ENCODE data around the gene ACTL6A.

ACTL6A gene

DNA sequence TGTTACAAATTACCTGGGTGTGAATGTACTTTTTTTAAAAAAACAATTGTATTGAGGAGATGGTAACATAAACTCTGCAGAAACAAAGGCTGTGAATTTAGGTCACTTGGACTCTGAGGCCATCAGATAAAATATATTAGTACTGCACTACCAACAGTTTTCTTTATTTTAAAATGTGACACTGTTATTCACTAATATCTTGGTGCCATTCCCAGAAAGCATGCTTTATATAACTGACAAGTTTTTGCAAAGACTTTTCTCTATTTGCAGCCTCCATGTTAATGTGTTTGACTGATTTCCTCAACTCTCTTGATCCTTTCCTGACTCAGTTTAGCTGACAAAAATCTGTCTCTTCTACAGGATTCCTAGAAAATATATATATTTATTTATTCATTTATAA lies 26.5 kb upstream of the ACTL6A start:
- no peak for TF ChIP-seq ZBTB7A (IDR thresholded peaks at IDR 0.05; ENCODE audit: low read depth)
- TF ChIP-seq CEBPB (IDR thresholded peaks at IDR 0.05): no peak
- TF ChIP-seq TCF12 (IDR thresholded peaks at IDR 0.05; ENCODE audit: low read depth): no peak
- no peak for TF ChIP-seq EGR1 (IDR thresholded peaks at IDR 0.05)
- TF ChIP-seq EP300 (IDR thresholded peaks at IDR 0.05; ENCODE audit: borderline replicate concordance): no peak
- TF ChIP-seq YY1 (IDR thresholded peaks at IDR 0.05; ENCODE audit: low read depth): no peak
- no peak for TF ChIP-seq CREB1 (IDR thresholded peaks at IDR 0.05; ENCODE audit: low read depth)
- no peak for TF ChIP-seq TEAD4 (IDR thresholded peaks at IDR 0.05)
- TF ChIP-seq, protein P1, sequence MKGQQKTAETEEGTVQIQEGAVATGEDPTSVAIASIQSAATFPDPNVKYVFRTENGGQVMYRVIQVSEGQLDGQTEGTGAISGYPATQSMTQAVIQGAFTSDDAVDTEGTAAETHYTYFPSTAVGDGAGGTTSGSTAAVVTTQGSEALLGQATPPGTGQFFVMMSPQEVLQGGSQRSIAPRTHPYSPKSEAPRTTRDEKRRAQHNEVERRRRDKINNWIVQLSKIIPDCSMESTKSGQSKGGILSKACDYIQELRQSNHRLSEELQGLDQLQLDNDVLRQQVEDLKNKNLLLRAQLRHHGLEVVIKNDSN (IDR thresholded peaks at IDR 0.05): no peak
- no peak for TF ChIP-seq NFIC (IDR thresholded peaks at IDR 0.05)
- TF ChIP-seq, protein P2, sequence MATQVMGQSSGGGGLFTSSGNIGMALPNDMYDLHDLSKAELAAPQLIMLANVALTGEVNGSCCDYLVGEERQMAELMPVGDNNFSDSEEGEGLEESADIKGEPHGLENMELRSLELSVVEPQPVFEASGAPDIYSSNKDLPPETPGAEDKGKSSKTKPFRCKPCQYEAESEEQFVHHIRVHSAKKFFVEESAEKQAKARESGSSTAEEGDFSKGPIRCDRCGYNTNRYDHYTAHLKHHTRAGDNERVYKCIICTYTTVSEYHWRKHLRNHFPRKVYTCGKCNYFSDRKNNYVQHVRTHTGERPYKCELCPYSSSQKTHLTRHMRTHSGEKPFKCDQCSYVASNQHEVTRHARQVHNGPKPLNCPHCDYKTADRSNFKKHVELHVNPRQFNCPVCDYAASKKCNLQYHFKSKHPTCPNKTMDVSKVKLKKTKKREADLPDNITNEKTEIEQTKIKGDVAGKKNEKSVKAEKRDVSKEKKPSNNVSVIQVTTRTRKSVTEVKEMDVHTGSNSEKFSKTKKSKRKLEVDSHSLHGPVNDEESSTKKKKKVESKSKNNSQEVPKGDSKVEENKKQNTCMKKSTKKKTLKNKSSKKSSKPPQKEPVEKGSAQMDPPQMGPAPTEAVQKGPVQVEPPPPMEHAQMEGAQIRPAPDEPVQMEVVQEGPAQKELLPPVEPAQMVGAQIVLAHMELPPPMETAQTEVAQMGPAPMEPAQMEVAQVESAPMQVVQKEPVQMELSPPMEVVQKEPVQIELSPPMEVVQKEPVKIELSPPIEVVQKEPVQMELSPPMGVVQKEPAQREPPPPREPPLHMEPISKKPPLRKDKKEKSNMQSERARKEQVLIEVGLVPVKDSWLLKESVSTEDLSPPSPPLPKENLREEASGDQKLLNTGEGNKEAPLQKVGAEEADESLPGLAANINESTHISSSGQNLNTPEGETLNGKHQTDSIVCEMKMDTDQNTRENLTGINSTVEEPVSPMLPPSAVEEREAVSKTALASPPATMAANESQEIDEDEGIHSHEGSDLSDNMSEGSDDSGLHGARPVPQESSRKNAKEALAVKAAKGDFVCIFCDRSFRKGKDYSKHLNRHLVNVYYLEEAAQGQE (IDR thresholded peaks at IDR 0.05; ENCODE audit: low read depth): no peak
- TF ChIP-seq, protein P3, sequence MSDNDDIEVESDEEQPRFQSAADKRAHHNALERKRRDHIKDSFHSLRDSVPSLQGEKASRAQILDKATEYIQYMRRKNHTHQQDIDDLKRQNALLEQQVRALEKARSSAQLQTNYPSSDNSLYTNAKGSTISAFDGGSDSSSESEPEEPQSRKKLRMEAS (IDR thresholded peaks at IDR 0.05): no peak
- TF ChIP-seq RAD21 (IDR thresholded peaks at IDR 0.05; ENCODE audit: low read depth): no peak
- no peak for TF ChIP-seq TAF1 (IDR thresholded peaks at IDR 0.05; ENCODE audit: low read depth)
- no peak for TF ChIP-seq FOXM1 (IDR thresholded peaks at IDR 0.05; ENCODE audit: borderline replicate concordance, low read depth)

DNA sequence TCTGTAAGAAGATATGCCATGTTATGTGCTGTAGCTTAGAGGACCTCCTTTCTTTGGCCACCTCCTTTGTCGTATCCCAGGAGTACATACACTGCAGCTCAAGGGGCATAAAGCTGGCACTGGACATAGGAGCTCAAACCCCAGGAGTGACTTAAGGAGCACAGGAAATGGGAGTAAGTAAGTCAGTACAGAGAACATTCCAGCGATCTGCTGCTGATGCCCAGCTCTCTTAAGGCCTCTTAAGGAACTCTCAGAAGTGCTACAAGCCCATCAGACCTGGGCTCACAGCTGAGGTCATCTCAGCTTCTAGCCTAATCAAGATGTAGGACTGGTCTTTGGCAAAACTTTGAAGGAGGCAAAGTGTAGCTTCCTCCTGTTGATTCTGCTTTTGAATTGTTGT lies 21.6 kb upstream of the ACTL6A start:
- no peak for TF ChIP-seq EP300 (IDR thresholded peaks at IDR 0.05; ENCODE audit: borderline replicate concordance)
- TF ChIP-seq ZBTB7A (IDR thresholded peaks at IDR 0.05; ENCODE audit: low read depth): no peak
- no peak for TF ChIP-seq CEBPB (IDR thresholded peaks at IDR 0.05)
- TF ChIP-seq, protein P3 (IDR thresholded peaks at IDR 0.05): no peak
- no peak for TF ChIP-seq FOXM1 (IDR thresholded peaks at IDR 0.05; ENCODE audit: borderline replicate concordance, low read depth)
- TF ChIP-seq CREB1 (IDR thresholded peaks at IDR 0.05; ENCODE audit: low read depth): no peak
- TF ChIP-seq, protein P2 (IDR thresholded peaks at IDR 0.05; ENCODE audit: low read depth): no peak
- TF ChIP-seq YY1 (IDR thresholded peaks at IDR 0.05; ENCODE audit: low read depth): no peak
- TF ChIP-seq NFIC (IDR thresholded peaks at IDR 0.05): no peak
- no peak for TF ChIP-seq TAF1 (IDR thresholded peaks at IDR 0.05; ENCODE audit: low read depth)
- no peak for TF ChIP-seq TEAD4 (IDR thresholded peaks at IDR 0.05)
- TF ChIP-seq EGR1 (IDR thresholded peaks at IDR 0.05): no peak
- TF ChIP-seq RAD21 (IDR thresholded peaks at IDR 0.05; ENCODE audit: low read depth): no peak
- TF ChIP-seq TCF12 (IDR thresholded peaks at IDR 0.05; ENCODE audit: low read depth): no peak
- TF ChIP-seq, protein P1 (IDR thresholded peaks at IDR 0.05): no peak

DNA sequence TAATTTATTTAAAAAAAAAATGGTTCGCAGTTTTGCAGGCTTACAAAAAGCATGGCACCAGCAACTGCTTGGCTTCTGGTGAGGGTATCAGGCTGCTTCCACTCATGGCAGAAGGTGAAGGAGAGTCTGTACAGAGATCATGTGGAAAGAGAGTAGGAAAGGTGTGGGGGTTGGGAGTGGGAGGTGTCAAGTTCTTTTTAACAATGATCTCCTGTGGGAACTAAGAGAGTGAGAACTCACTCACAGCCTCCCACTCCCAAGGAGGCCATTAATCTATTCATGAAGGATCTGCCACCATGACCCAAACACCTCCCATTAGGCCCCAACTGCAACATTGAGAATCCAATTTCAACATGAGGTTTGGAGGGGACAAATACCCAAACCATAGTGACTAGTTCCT lies 21.1 kb upstream of the ACTL6A start:
- TF ChIP-seq EGR1 (IDR thresholded peaks at IDR 0.05): no peak
- no peak for TF ChIP-seq TAF1 (IDR thresholded peaks at IDR 0.05; ENCODE audit: low read depth)
- TF ChIP-seq, protein P2 (IDR thresholded peaks at IDR 0.05; ENCODE audit: low read depth): no peak
- TF ChIP-seq NFIC (IDR thresholded peaks at IDR 0.05): no peak
- TF ChIP-seq TCF12 (IDR thresholded peaks at IDR 0.05; ENCODE audit: low read depth): no peak
- no peak for TF ChIP-seq TEAD4 (IDR thresholded peaks at IDR 0.05)
- no peak for TF ChIP-seq CEBPB (IDR thresholded peaks at IDR 0.05)
- TF ChIP-seq YY1 (IDR thresholded peaks at IDR 0.05; ENCODE audit: low read depth): no peak
- TF ChIP-seq, protein P3 (IDR thresholded peaks at IDR 0.05): no peak
- no peak for TF ChIP-seq ZBTB7A (IDR thresholded peaks at IDR 0.05; ENCODE audit: low read depth)
- no peak for TF ChIP-seq RAD21 (IDR thresholded peaks at IDR 0.05; ENCODE audit: low read depth)

DNA sequence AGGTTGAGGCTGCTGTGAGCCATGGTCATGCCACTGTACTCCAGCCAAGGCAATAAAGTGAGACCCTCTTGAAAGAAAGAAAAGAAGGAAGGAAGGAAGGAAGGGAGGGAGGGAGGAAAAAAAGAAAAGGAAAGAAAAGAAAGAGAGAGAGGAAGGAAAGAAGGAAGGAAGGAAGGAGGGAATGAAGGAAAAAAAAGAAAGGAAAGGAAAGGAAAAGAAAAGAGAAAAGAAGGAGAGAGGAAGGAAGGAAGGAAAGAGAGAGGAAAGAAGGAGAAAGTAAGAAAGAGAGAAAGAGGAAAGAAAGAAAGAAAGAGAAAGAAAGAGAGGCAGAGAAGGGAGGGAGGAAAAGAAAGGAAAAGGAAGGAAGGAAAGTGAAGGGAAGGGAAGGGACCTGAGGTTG lies 20.4 kb upstream of the ACTL6A start:
- TF ChIP-seq RAD21 (IDR thresholded peaks at IDR 0.05; ENCODE audit: low read depth) (no peak), CEBPB (IDR thresholded peaks at IDR 0.05) (no peak), NFIC (IDR thresholded peaks at IDR 0.05) (no peak), EP300 (IDR thresholded peaks at IDR 0.05; ENCODE audit: borderline replicate concordance) (no peak), EGR1 (IDR thresholded peaks at IDR 0.05) (no peak), FOXM1 (IDR thresholded peaks at IDR 0.05; ENCODE audit: borderline replicate concordance, low read depth) (no peak), TAF1 (IDR thresholded peaks at IDR 0.05; ENCODE audit: low read depth) (no peak)
- TF ChIP-seq, protein P1 (IDR thresholded peaks at IDR 0.05): no peak
- TF ChIP-seq, protein P3 (IDR thresholded peaks at IDR 0.05): no peak
- TF ChIP-seq, protein P2 (IDR thresholded peaks at IDR 0.05; ENCODE audit: low read depth): no peak

Measured in Ishikawa (cell line).